ENCODE measurements around the gene ORM1.
"Not testable (repeated sequence)": the region's sequence is repeated elsewhere in the genome, so short reads cannot be mapped to it uniquely, and the experiment has no call there.

Gene ORM1

DNA sequence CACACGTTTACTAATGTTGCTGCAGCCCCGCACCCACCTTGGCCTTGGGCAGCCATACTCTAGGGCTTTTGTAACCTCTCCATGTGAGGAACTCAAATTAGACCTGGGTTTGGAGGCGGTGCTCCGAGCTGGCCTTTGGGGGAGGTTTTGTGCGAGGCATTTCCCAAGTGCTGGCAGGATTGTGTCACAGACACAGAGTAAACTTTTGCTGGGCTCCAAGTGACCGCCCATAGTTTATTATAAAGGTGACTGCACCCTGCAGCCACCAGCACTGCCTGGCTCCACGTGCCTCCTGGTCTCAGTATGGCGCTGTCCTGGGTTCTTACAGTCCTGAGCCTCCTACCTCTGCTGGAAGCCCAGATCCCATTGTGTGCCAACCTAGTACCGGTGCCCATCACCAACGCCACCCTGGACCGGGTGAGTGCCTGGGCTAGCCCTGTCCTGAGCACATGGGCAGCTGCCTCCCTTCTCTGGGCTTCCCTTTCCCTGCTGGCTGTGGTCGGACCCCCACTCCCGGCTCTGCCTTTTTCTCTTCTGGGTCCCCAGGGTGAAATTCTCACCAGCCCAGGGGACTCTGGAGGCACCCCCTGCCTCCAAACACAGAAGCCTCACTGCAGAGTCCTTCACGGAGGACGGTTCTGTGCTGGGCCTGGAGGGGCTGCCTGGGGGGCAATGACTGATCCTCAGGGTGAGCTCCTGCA is at the start of gene ORM1:
Gene ORM1 (plus strand): TSS at position 268 of the 701 bp plus-strand sequence. CDS start 36 bp downstream, at position 304.
- not testable (repeated sequence) for DNase-seq

DNA sequence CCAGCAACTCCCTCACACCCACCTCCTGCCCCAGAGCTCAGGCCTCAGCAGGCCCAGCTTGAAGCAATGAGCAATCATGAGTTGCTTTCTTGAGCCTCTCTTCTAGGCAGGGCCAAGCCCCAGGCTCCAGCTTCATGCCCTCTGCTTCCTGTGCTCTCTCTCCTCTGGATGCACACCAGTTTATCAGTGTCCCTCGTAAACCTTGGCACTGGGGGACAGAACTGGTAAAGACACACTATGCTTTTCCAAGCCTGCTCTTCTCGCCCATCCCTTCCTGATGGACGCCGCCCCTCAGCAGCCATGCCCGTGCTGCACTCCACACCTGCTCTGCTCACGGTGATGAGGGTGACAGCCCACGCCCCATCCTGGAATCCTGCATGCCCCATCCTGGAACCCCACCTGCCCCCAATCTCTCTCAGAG is 49.4 kb upstream of the ORM1 start:
- no peak for DNase-seq

DNA sequence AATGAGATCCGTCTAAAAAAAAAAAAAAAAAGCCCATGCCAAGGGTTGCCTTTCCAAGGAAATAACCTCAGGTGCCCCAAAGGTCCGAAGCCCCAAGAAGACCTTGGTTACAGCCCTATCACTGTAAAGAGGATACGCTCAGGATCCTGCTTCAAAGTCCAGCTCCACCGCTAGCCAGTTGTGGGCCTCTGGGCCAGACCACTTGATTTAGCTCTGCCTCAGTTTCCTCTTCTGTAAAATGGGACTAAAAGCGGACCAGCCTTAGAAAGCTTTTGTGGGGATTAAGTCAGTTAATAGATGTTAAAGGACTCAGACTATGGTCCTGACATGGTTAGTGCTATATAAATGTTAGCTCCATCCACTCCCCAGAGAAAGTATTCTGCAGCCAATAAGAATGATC is 48.7 kb upstream of the ORM1 start:
- DNase-seq: no peak

DNA sequence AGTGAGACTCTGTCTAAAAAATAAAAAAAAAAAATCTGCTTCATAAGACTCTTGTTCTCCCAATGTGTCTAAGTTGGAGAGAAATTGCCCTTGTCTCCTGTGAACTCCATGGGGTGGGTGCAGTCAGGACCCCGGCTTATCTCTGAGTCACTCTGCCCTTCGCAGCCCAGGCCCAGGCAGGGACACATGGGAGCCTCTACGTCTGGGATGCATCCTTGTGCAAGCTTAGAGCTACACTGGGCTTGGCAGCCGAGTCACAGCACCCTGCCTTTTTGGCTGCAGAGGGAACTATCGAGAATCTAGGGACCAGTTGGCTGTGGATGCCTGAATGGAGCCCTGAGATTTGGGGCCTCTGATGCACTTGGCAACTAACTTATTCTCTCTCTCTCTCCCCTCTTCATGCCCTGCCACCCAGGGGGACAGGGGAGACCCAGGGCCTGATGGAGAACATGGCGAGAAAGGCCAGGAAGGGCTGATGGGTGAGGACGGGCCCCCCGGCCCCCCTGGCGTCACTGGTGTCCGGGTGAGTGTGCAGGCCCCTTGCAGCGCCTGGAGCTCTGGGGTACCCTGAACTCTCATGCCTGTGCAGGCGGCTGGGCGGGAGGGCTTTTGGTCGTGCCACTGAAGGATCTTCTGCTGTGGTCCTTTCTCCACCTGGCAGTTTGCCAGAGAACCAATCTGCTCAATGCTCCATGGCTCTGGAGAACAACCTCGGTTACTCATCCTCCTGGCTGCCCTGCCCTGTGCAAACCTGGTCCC is 47.5 kb upstream of the ORM1 start:
- peak; percentile 31 for DNase-seq

DNA sequence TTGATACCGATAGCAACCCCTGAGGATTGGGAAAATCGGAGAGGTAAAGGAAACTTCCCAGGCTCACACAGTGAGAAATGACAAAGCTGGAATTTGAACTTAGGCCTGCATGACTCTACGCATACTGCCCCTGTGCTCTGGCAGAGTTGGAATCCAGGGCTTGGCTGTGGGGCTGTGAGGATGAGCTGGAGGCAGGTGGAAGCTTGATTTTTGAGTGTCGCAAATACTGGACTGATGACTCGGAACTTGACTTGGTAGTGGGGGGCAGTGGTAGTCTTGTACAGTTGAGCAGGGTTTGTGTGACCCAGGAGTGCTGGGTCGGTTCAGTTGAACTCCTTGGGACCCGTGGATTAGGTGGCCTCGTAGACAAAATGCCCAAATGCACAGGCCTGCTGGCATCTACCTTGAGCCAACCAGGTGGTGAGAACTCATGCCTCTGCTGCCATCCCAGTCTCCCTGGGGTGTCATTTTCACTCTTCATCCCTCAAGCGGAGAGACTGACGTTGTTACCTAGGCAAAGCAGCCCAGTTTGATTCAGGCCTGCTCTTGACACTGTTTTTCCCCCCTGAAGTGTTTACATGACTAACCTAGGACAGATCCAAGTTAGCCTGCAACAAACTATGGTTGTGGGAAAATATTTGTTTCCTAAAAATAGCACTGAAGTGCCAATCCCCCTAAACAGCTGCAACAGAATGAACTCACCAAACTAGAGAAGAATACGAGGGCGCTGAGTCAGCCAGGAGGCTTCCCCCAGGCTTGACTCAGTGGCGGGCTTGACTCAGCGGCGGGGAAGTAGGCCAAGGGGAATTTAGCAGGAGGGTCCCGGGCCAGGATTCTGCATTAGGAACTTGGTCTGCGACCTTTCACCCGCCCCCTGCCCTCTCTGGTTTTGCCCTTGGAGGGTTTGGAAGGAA is 45.7 kb upstream of the ORM1 start:
- no peak for DNase-seq

DNA sequence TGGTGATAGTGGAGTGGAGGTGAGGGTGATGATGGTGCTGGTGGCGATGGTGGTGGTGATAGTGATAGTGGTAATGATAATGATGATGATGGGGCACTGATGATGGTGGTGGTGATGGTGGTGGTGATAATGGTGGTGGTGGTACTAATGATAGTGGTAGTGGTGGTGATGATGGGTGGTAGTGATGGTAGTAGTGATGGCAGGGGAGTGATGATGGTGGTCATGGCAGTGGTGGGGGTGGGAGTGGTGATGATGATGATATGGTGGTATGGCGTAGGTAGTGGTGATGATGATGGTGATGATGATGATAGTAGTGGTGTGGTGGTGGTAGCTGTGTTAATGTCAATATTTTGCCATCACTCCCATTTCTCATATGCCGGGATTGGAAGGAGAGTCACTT is 44.5 kb upstream of the ORM1 start:
- DNase-seq: no peak

DNA sequence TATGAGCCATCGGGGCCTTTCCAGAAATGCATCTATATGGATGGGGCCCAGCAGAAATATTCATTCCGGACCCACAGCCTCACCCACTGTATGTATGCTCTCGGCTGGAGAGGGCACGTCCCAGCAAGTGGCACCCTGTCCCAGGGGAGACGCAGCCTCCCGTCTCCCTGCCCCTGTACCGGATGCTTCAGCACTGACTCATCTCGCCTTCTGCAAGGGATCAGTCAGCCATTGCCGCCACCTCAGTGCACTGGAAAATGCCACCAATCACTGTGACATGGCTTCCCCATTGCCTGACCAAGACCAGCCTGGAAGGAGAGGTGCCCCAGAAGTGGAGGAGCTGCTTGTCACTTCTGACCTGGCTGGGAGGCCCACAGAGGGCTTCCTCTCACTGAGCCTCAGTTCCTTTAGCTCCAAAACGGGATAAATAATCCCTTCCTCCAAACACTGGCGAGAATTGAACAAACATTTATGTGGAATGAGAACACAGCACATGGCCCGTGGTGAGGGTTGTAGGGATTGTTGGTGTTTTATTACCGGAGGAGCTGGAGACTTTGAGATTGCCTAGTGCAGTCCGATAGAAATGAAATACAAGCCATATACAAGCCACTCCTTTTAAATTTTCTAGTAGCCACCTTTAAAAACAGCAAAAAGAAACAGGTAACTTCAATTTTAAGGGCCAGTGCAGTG is 43.9 kb upstream of the ORM1 start:
- no peak for DNase-seq

DNA sequence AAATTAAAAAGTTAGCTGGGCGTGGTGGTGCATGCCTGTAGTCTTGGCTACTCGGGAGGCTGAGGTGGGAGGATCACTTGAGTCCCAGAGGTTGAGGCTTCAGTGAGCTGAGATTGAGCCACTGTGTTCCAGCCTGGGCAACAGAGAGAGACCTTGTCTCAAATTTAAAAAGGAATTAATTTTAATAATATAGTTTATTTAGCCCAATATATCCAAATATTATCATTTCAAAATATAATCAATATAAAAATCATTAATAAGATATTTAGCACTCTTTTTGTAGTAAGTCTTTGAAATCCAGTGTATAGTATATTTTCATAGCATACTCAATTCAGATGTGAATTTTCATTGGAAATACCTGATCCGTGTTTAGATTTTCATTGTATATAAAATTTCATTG is 43.2 kb upstream of the ORM1 start:
- no peak for DNase-seq

DNA sequence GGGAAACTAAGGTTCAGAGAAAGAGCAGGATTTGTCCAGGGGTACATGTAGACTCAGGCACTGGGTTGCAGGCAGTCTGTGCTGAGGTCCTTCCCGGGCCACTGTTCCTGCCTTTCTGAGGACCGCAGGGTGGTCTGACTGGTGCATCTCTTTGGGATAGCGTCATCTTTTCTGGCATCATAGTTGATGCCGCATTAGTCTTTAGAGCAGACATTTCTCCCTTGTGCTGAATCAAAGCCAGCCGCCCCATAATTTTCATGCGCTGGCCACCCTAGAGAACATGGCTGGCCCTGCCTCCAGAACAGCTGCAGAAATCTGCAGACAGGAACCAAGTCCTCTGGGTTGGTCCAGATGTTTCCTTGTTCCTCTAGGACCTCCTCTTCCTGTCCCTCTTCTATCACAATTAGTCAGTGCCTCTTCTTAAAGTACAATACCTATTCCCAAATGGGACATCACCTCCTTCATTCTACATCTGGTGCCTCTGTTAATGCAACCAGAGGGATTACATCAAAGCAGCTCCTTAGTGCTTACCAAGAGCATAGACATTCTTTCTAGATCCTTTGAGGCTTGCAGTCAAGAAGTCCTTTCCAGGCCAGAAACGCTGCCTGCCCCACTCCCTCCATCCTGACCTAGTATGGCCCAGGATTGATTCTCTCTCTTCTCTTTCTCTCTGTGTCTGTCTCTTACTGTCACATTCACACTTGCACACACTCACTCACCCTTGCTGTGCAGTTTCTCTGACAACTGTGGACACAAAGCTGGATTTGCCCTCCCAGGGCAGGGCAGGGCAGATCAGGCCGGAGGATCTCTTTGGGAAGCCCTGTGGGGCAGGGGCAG is 42.0 kb upstream of the ORM1 start:
- no peak for DNase-seq

DNA sequence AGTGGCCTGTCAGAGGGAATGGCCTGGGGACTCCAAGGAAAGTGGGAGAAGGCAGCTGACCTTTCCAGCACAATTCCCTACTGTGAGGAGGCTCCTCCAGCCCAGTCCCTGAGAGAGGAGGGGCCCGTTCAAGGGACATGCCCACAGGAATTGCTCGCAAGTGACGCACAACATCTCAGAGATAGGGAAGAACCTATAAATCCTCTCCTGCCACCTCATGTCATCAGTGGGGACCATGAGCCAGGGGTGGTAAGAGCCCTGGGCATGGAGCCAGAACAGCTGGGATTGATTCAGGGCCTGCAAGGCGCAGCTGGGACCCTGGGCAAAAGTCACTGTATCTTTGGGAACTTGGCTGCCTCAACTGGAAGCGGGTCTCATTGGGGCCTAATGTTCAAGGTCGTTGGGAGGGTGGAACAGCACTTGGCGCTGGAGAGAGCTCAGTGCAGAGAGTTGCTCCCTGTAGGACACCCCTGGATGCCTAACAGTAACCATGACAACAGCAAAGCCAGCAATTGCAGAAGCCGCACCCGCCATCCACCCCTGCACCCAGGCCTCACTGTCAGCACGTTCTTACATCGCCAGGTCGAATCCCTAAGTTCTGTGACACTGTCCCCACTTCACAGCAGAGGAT is 41.3 kb upstream of the ORM1 start:
- DNase-seq: peak; percentile 7

DNA sequence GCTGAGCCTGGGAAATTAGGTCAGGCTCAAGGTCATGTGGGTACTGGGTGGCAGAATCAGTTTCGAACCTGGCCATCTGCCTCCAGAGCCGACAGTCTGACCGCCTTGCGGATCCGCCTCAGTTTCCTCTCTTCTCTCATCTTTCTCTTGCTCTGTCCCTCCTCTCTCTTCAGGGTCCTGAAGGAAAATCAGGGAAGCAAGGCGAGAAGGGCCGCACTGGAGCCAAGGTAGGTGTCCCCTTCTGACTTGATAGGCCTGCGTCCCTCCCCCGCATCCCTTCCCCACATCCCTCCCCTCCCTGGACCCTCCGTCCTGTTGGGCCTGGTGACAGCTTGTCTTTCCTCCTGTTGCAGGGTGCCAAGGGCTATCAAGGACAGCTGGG is 40.8 kb upstream of the ORM1 start:
- DNase-seq: no peak

DNA sequence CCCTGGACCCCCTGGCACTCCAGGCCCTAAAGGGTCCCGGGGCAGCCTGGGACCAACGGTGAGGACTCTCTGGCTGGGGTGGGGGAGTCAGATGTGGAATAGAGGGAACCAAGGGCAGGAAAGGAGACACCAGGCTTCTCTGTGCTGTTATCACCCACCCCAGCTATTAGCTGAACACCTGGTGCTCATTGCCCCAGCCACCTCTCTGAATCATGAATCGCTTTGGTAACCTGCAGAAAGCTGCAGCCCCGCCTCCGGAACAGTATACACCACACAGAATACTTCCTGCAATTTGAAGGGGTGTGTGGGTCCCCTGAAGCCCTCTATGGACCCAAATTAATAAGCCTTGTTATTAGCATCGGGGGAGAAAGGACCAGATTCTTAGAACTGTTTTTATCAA is 40.4 kb upstream of the ORM1 start:
- peak; percentile 10 for DNase-seq

DNA sequence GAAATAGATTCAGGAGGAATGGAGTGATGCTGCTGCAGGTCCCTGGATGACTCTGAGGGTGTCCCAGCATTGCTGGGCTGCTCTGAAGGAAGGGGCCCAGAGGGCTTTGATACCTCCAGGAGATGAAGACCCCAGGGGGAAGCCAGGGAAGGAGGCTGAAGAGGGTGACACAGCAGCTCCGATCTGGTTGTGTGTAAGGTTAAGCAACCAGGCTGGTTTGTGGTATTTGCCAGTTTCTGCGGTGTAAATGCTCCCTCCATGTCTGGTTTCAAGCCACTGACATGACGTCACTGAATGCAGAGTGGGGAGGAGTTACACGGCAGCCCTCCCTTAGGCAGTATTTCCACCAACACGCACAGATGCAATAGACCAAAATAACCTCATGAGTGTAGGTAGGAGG is 40.0 kb upstream of the ORM1 start:
- peak; percentile 18 for DNase-seq

DNA sequence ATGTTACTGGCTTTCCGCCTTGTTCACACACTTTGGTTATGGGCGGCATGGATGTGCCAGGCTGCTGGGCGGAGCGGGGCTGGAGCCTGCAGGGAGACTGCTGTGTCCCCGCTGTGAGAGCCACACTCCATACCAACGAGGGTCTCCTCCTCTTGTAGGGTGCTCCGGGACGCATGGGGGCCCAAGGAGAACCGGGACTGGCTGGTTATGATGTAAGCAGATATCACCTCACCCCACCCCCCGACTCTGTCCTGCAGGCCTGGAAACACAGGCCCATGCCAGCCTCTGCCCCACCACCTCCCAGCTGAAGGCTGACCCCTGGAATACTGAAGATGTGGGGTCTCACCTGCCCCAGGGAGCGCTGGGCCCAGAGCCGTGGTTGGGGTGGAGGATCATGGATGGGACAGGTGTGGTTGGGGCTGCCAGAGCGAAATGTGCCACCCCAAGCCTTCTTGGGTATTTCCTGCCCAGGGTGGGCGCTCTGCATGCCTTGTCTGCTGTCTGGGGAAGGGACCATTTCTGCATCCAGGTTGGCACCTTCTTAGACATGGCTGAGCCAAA is 39.3 kb upstream of the ORM1 start:
- DNase-seq: no peak

DNA sequence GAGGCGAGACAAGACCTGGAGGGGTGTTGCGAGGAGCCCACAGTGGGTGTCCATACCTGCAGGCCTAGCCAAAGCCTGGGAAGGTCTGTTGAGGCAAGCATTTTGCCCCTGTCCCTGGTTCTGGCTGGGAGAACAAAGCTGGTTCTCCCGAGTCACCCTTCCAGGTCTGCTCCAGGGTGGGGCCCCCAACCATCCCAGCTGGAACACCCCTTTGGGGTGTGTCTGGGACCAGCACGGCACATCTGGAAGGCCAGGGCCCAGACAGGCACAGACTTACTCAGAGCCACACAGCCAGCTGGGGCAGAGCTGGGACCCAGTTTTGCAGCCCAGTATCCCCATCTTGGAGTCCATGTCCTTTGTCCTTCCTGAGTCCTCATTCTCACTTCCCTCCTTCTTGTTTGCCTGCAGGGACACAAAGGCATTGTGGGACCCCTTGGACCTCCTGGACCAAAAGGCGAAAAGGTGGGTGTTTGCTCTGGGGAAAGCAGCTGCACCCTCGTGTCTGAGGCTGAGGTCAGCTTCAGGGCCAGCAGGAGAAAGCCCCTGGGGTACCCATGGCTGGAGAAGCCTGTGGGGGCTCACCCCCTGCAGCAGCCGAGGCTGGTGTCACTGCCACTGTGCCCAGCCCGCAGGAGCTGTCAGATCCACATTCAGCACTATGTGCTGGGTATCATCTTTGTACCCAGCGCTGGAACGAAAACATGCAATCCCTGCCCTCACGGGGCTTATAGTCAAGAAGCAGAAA is 38.4 kb upstream of the ORM1 start:
- DNase-seq: no peak

DNA sequence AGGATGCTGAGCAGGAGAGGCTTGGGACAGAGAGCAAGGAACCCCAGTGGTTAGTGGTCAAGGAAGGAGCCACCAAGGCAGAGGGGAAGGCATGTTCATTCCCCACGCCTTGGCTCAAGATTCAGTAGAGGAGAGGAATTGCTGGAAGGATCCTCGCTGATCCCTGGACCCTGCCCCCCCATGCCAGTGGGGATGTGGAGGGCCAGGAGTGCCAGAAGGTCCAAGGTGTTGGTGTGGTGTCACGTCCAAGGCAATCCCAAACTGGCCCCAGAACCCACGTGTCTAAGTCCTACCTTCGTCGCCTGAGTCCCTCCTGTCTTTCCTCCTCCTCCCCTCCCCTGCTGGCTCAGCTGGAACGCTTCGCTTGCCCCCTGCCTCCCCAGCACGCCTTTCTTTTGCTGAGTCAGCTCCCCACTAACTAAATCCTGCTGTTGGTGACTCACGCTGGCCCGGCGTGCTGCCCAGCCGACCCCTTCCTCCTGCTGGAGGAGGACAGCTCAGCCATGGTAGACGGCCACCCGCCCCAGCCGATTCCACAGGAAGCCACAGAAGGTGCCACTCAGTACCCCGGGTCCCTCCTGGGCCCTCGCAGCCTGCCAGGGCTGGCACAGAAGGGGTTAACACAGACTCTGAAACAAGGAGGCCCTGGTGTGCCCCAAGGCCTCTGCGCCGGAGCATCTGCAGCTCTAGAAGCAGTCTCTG is 37.6 kb upstream of the ORM1 start:
- DNase-seq: no peak

DNA sequence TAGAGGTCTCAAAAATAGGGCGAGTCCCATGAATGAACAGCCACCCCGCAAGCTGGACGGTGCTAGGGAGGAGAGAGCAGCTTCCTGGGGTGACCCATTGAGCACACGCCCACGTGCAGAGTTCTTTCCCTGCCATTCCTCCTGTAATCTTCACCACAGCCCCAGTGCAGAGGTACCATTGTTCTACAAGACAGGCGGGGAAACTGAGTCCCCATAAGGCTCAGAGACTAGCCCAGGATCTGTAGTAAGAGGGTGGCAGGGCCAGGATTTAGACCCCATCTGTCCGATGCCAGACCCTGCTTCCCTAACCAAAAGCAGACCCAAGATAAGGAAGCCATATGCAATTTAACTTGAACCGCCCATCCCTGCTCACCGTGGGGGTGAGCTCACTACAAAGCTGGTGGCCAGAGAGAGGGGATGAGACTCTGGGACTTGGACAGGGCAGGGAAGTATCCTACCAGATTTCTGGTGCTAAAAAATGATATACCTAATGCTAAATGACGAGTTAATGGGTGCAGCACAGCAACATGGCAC is 36.7 kb upstream of the ORM1 start:
- DNase-seq: no peak

DNA sequence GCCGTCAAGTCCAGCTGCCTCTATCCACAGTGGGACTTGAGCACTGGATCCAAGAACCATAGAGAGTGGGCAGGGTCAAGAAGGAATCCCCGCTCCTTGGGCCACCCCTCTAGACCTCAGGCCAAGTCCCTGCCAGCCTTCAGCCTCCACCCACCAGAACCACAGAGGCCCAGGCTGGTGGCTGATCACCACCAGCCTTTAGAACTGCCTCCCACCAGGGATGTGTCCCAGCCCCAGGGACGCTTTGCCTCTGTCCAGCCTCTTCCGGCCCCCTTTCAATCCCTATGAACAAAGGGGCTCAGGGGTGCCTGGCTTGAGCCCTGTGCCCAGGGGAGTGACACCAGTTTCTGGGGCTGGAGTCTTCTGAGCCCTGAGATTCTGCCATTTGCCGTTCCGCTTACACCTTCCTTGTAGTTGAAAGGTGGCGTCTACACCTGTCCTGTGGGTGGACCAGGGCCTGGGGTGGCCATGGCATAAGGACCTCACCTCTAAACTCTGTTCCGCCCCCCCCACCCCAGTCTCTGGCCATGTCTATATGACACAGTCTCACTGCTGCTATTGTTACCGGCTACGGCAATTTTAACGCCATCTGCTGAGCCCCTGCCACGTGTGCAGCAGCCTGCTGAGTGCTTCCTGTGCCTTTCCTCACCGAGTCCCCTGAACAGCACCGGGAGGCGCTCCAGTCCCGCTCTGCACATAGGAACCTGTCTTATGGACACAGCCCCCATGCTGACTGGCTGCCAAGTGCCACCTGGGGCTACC is 35.7 kb upstream of the ORM1 start:
- peak; percentile 87 for DNase-seq

DNA sequence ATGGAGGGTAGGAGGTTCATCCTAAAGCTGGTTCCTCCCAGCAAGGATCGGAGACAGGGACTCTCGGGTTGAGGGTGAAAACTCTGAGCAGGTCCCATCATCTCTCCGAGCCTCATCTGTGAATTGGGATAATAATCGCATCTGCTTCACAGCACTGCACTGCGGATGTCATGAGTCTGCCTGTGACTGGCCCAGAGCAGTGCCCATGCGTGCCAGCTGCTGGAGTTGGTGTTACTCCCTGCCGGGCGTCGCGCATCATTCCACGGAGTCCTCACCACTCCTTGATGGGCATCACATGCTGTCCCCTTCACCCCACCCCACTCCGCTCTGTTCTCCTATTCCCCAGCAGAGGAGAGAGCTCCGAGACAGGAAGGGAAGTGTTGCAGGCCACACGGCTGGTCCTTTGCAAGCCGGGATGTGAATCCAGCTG is 35.1 kb upstream of the ORM1 start:
- no peak for DNase-seq
